ENCODE results near the gene NDUFB2.
"Not testable (repeated sequence)": the region's sequence is repeated elsewhere in the genome, so short reads cannot be mapped to it uniquely, and the experiment has no call there.

NDUFB2 gene

GRCh38 chr7:140704205-140704604, 7.7 kb downstream of the NDUFB2 start:
- Histone ChIP-seq H3K9ac (ENCODE audit: insufficient read length) (no peak overlapping the region), H3K36me3 (ENCODE audit: insufficient read depth, low read length) (peaks cover 32% of the 10 kb centered on the region), H3K4me3 (no peak overlapping the region), H3K9me3 (ENCODE audit: low read depth, low read length) (no peaks in the 10 kb centered on the region), H3K27ac (no peak overlapping the region)
- no peak for DNase-seq (ENCODE audit: low read depth, low spot score)
- TF ChIP-seq EZH2 (IDR thresholded peaks at IDR 0.05): no peak
- no peak for TF ChIP-seq POLR2AphosphoS5 (IDR thresholded peaks at IDR 0.05; ENCODE audit: borderline replicate concordance, low read depth, low read length)
- no peak for TF ChIP-seq FOXP2 (optimal IDR thresholded peaks at IDR 0.05; ENCODE audit: control extremely low read depth, extremely low read length, insufficient read depth)

- no peak overlapping the region for H3K27ac ChIP-seq
- TF ChIP-seq EZH2 (IDR thresholded peaks at IDR 0.05) (no peak), FOXP2 (optimal IDR thresholded peaks at IDR 0.05; ENCODE audit: control extremely low read depth, extremely low read length, insufficient read depth) (no peak), POLR2AphosphoS5 (IDR thresholded peaks at IDR 0.05; ENCODE audit: borderline replicate concordance, low read depth, low read length) (no peak)
- no peak overlapping the region for H3K4me3 ChIP-seq
- no peak overlapping the region for H3K9ac ChIP-seq (ENCODE audit: insufficient read length)
- DNase-seq (ENCODE audit: low read depth, low spot score): no peak
- peaks cover 32% of the 10 kb centered on the region for H3K36me3 ChIP-seq (ENCODE audit: insufficient read depth, low read length)
- H3K9me3 ChIP-seq (ENCODE audit: low read depth, low read length): no peaks in the 10 kb centered on the region
Measured at GRCh38 chr7:140707132-140707531, 10.6 kb downstream of the NDUFB2 start.

GRCh38 chr7:140708764-140709163, 12.3 kb downstream of the NDUFB2 start:
- not testable (repeated sequence) for H3K27ac ChIP-seq; H3K9ac ChIP-seq (ENCODE audit: insufficient read length); H3K9me3 ChIP-seq (ENCODE audit: low read depth, low read length); DNase-seq (ENCODE audit: low read depth, low spot score); H3K4me3 ChIP-seq
- H3K36me3 ChIP-seq (ENCODE audit: insufficient read depth, low read length): peaks cover 26% of the 10 kb centered on the region

GRCh38 chr7:140712392-140712791, 15.9 kb downstream of the NDUFB2 start:
- not testable (repeated sequence) for H3K9ac ChIP-seq (ENCODE audit: insufficient read length); H3K36me3 ChIP-seq (ENCODE audit: insufficient read depth, low read length); DNase-seq (ENCODE audit: low read depth, low spot score); H3K27ac ChIP-seq; H3K9me3 ChIP-seq (ENCODE audit: low read depth, low read length); H3K4me3 ChIP-seq

GRCh38 chr7:140714331-140715040, 18.0 kb downstream of the NDUFB2 start:
- Histone ChIP-seq H3K4me3 (no peak overlapping the region), H3K9ac (ENCODE audit: insufficient read length) (no peak overlapping the region), H3K27ac (no peak overlapping the region), H3K36me3 (ENCODE audit: insufficient read depth, low read length) (peaks cover 5% of the 10 kb centered on the region; the same call in 1 of the 2 replicates), H3K9me3 (ENCODE audit: low read depth, low read length) (no peaks in the 10 kb centered on the region)
- DNase-seq (ENCODE audit: low read depth, low spot score): no peak
- TF ChIP-seq EZH2 (IDR thresholded peaks at IDR 0.05) (no peak), POLR2AphosphoS5 (IDR thresholded peaks at IDR 0.05; ENCODE audit: borderline replicate concordance, low read depth, low read length) (no peak), FOXP2 (optimal IDR thresholded peaks at IDR 0.05; ENCODE audit: control extremely low read depth, extremely low read length, insufficient read depth) (no peak)

- Histone ChIP-seq H3K36me3 (ENCODE audit: insufficient read depth, low read length) (no peaks in the 10 kb centered on the region; the same call in 1 of the 2 replicates), H3K4me3 (no peak overlapping the region), H3K27ac (no peak overlapping the region), H3K9ac (ENCODE audit: insufficient read length) (no peak overlapping the region), H3K9me3 (ENCODE audit: low read depth, low read length) (no peaks in the 10 kb centered on the region)
- TF ChIP-seq FOXP2 (optimal IDR thresholded peaks at IDR 0.05; ENCODE audit: control extremely low read depth, extremely low read length, insufficient read depth): no peak
- no peak for TF ChIP-seq POLR2AphosphoS5 (IDR thresholded peaks at IDR 0.05; ENCODE audit: borderline replicate concordance, low read depth, low read length)
- no peak for TF ChIP-seq EZH2 (IDR thresholded peaks at IDR 0.05)
- DNase-seq (ENCODE audit: low read depth, low spot score): no peak
Measured at GRCh38 chr7:140719721-140720120, 23.2 kb downstream of the NDUFB2 start.

GRCh38 chr7:140722254-140722653, 25.7 kb downstream of the NDUFB2 start:
- Histone ChIP-seq H3K27ac (no peak overlapping the region), H3K9me3 (ENCODE audit: low read depth, low read length) (no peaks in the 10 kb centered on the region), H3K36me3 (ENCODE audit: insufficient read depth, low read length) (no peaks in the 10 kb centered on the region; the same call in 1 of the 2 replicates), H3K4me3 (no peak overlapping the region), H3K9ac (ENCODE audit: insufficient read length) (no peak overlapping the region)
- TF ChIP-seq POLR2AphosphoS5 (IDR thresholded peaks at IDR 0.05; ENCODE audit: borderline replicate concordance, low read depth, low read length) (no peak), EZH2 (IDR thresholded peaks at IDR 0.05) (no peak), FOXP2 (optimal IDR thresholded peaks at IDR 0.05; ENCODE audit: control extremely low read depth, extremely low read length, insufficient read depth) (no peak)
- no peak for DNase-seq (ENCODE audit: low read depth, low spot score)

GRCh38 chr7:140723006-140723405, 26.5 kb downstream of the NDUFB2 start:
- no peak overlapping the region for H3K9ac ChIP-seq (ENCODE audit: insufficient read length)
- TF ChIP-seq EZH2 (IDR thresholded peaks at IDR 0.05) (no peak), POLR2AphosphoS5 (IDR thresholded peaks at IDR 0.05; ENCODE audit: borderline replicate concordance, low read depth, low read length) (no peak)
- DNase-seq (ENCODE audit: low read depth, low spot score): no peak

GRCh38 chr7:140723574-140723973, 27.1 kb downstream of the NDUFB2 start:
- Histone ChIP-seq H3K27ac (no peak overlapping the region), H3K9ac (ENCODE audit: insufficient read length) (no peak overlapping the region), H3K36me3 (ENCODE audit: insufficient read depth, low read length) (no peaks in the 10 kb centered on the region; the same call in 1 of the 2 replicates), H3K4me3 (no peak overlapping the region), H3K9me3 (ENCODE audit: low read depth, low read length) (no peaks in the 10 kb centered on the region)
- DNase-seq (ENCODE audit: low read depth, low spot score): no peak
- no peak for TF ChIP-seq POLR2AphosphoS5 (IDR thresholded peaks at IDR 0.05; ENCODE audit: borderline replicate concordance, low read depth, low read length)

More at GRCh38 chr7:140723006-140723405, 26.5 kb downstream of the NDUFB2 start:
- Histone ChIP-seq H3K4me3 (no peak overlapping the region), H3K27ac (no peak overlapping the region), H3K36me3 (ENCODE audit: insufficient read depth, low read length) (no peaks in the 10 kb centered on the region; the same call in 1 of the 2 replicates), H3K9me3 (ENCODE audit: low read depth, low read length) (no peaks in the 10 kb centered on the region)

Measured in SK-N-MC (cell line).